ENCODE data around the gene ABCC12. TPM values are rescaled to one million over a fixed set of nuclear protein-coding genes. Genes with fewer than 3 reads are reported as not detected.

Gene ABCC12
- total RNA-seq, 2 donors from 2014 or later = 2.2 TPM; not detected in 1

DNA sequence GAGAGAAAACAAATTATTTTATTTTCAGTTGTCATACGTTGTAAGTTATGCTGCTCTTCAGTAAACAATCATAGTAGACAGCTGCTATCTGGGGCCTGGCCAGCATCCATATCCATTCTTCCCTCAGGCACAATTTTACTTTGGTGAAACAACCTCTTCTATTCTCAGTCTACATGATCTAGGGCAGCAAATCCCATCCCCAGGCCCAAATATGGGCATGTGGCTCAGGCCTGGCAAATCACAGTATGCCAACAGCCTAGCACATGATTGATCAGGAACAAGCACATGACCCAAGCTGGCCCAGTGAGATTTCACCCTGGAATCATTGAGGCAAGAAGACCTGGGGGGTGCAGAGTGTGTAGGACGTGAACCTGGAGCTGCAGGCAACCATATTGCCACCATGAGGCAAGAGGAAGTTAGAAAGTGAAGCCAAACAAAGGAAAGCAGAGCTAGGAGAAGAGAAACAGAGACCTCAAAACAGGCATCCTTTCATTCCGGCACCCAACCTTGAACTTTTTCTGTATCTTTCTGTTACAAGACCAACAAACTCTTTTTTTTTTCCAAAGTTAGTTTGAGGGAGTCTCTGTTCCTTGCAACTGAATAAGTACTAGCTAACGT is 10.3 kb upstream of the ABCC12 start:
- no peaks in the 10 kb centered on the region for H3K9me3 ChIP-seq
- no peak for TF ChIP-seq POLR2AphosphoS5 (IDR thresholded peaks at IDR 0.05)
- TF ChIP-seq POLR2A (IDR thresholded peaks at IDR 0.05) = no peak
- TF ChIP-seq, protein P1, sequence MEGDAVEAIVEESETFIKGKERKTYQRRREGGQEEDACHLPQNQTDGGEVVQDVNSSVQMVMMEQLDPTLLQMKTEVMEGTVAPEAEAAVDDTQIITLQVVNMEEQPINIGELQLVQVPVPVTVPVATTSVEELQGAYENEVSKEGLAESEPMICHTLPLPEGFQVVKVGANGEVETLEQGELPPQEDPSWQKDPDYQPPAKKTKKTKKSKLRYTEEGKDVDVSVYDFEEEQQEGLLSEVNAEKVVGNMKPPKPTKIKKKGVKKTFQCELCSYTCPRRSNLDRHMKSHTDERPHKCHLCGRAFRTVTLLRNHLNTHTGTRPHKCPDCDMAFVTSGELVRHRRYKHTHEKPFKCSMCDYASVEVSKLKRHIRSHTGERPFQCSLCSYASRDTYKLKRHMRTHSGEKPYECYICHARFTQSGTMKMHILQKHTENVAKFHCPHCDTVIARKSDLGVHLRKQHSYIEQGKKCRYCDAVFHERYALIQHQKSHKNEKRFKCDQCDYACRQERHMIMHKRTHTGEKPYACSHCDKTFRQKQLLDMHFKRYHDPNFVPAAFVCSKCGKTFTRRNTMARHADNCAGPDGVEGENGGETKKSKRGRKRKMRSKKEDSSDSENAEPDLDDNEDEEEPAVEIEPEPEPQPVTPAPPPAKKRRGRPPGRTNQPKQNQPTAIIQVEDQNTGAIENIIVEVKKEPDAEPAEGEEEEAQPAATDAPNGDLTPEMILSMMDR (IDR thresholded peaks at IDR 0.05) = no peak
- no peaks in the 10 kb centered on the region for H3K27me3 ChIP-seq (replicated peaks; ENCODE audit: insufficient read depth)
- no peak overlapping the region for H3K27ac ChIP-seq
- H3K36me3 ChIP-seq = no peaks in the 10 kb centered on the region
- H3K4me1 ChIP-seq (replicated peaks) = no peaks in the 10 kb centered on the region
- intact Hi-C loops (cut with DNase I) = no loop called here
- WGBS = 84% methylated on average over 4 of the region's 4 CpGs
- no peak overlapping the region for H3K4me3 ChIP-seq
- DNase-seq (ENCODE audit: low spot score) = no peak

DNA sequence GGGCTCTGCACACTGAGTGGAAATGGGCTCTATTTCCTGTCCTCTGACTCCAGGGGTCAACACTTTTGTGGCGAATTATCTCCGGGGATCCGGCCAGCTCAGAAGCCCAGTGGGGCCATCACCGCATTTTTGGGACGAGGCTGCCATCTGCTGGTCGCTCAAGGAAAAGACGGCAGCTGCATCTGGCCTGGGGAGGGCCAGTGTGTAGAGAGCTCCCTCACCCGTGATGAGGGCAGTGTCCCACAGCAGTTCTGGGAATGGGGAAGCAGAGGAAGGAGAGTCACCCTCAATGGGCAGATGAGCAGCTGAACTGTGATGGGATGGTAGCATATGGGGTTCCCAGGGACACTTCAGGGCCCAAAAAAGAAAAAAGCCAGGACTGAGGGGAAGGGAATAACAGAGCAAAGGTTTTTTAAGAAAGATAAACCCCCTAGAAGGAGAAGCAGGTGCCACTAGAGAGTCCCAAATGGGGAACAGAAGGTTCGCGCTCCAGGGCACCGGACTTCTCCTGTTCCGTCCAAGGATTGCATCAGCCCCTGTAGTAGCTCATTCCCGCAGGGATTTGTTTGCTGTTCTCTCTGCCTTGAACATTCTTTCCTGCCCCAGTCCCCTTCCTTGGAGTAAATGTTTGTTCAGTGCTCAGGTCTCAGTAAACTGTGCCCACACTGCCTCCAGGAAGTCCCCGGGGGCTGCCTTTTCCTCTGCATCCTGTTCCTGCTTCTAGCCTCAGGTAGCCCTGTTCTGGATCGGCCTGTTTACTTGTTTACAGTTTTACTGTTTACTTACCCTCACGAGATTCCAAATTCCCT is 9.3 kb upstream of the ABCC12 start:
- Histone ChIP-seq H3K36me3 (no peaks in the 10 kb centered on the region), H3K27ac (peak overlapping the region; percentile 52 to 59), H3K27me3 (replicated peaks; ENCODE audit: insufficient read depth) (no peaks in the 10 kb centered on the region), H3K4me3 (no peak overlapping the region), H3K4me1 (replicated peaks) (no peaks in the 10 kb centered on the region), H3K9me3 (no peaks in the 10 kb centered on the region)
- peak; percentile 55 for DNase-seq (ENCODE audit: low spot score)
- WGBS = 23% methylated on average over 16 of the region's 16 CpGs
- TF ChIP-seq, protein P1 (IDR thresholded peaks at IDR 0.05) = peak; percentile 54 to 85 (median 76)
- TF ChIP-seq POLR2A (IDR thresholded peaks at IDR 0.05) (no peak), POLR2AphosphoS5 (IDR thresholded peaks at IDR 0.05) (peak; percentile 5)
- intact Hi-C loops (cut with DNase I) = loop anchor here (5.0 kb wide), 1 partner anchor 1128 kb away; no protein-coding TSS in a partner anchor

DNA sequence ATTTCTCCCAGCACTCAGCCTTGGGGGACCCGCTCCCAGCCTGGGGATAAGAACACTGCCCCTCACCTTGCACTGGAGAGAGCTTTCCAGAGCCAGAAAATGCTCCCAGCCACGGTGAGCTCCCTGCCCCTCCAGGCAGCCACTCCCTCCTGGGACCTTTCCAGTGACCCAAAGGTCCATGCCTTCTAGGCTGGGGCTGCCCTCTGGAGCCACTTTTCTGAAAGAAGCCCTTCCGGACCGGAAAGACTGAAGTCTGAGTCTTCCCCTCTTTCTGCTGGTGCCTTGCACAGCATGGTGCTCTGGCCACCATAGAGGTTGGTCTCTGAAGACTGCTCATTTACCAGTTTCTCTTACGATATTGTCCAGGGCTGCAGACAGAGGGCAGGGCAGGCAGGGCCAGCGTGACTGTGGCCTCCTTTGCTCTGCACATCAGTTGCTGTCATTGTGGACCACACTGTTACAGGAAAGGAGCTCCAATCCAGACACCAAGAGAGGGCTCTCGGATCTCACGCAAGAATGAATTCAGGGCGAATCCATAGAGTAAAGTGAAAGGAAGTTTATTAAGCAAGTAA is 7.1 kb upstream of the ABCC12 start:
- no peak overlapping the region for H3K4me3 ChIP-seq
- no peak overlapping the region for H3K27ac ChIP-seq
- H3K27me3 ChIP-seq (replicated peaks; ENCODE audit: insufficient read depth) = no peaks in the 10 kb centered on the region
- H3K9me3 ChIP-seq = no peaks in the 10 kb centered on the region
- WGBS = 86% methylated on average over 9 of the region's 9 CpGs
- no peaks in the 10 kb centered on the region for H3K36me3 ChIP-seq
- intact Hi-C loops (cut with DNase I) = loop anchor here (5.0 kb wide), 1 partner anchor 1126 kb away; no protein-coding TSS in a partner anchor
- H3K4me1 ChIP-seq (replicated peaks) = no peaks in the 10 kb centered on the region
- DNase-seq (ENCODE audit: low spot score) = no peak
- TF ChIP-seq, protein P1 (IDR thresholded peaks at IDR 0.05) = no peak
- TF ChIP-seq POLR2A (IDR thresholded peaks at IDR 0.05) (no peak), POLR2AphosphoS5 (IDR thresholded peaks at IDR 0.05) (no peak)

DNA sequence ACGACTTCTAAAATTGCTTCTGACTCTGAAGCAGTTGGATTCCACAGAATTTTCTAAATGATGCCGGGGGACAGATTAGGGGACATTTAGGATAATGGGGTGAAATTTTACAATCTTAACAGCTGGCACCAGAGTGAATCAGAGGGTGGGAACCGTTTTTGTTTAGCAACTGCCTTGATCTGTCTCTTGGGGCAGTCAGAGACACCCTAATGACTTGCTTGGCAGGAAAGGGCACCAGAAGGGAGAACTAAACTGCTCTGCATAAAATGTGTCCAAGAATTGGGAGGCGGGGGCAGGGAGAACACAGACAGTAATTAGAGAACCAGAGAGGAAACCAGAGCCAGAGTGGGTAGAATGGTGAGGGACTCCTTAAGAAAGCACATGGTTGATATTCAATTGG is 6.1 kb upstream of the ABCC12 start:
- no peaks in the 10 kb centered on the region for H3K4me1 ChIP-seq (replicated peaks)
- H3K27me3 ChIP-seq (replicated peaks; ENCODE audit: insufficient read depth) = no peaks in the 10 kb centered on the region
- WGBS = 66% methylated on average over 4 of the region's 4 CpGs
- H3K9me3 ChIP-seq = no peaks in the 10 kb centered on the region
- intact Hi-C loops (cut with DNase I) = loop anchor here (5.0 kb wide), 1 partner anchor 1125 kb away; no protein-coding TSS in a partner anchor
- DNase-seq (ENCODE audit: low spot score) = no peak
- TF ChIP-seq POLR2AphosphoS5 (IDR thresholded peaks at IDR 0.05) (no peak), POLR2A (IDR thresholded peaks at IDR 0.05) (no peak)
- TF ChIP-seq, protein P1 (IDR thresholded peaks at IDR 0.05) = no peak
- H3K4me3 ChIP-seq = no peak overlapping the region
- H3K36me3 ChIP-seq = no peaks in the 10 kb centered on the region
- H3K27ac ChIP-seq = no peak overlapping the region

Data from prostate gland (tissue), 2 donors.